ENCODE measurements around the gene ANKMY1.
A peak's percentile ranks its signal among the peaks of the same experiment; 100 is the strongest.
"Not testable (repeated sequence)": the region's sequence is repeated elsewhere in the genome, so short reads cannot be mapped to it uniquely, and the experiment has no call there.

ANKMY1 gene

DNA sequence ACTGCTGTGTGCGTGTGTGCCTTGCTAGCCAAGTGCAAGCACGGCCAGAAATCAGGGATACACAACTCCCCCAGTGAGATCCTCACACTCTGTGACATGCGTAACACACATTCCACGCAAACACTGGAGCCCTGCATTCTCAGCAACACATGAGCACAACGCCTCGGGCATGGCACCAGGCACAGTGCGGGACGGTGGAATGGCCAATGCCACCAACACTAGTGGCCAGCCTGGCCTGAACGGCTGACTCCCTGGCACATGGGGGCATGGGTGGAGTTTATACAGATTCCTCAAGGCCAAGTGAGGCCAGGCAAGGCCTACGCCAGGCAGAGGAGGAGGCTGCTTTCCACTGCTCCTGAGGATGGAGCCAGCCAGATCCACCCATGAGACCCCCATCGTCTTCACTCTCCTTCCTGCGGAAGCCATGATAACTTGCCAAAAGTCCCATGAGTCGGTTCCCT lies 56.2 kb downstream of the ANKMY1 start:
- no peak for DNase-seq

DNA sequence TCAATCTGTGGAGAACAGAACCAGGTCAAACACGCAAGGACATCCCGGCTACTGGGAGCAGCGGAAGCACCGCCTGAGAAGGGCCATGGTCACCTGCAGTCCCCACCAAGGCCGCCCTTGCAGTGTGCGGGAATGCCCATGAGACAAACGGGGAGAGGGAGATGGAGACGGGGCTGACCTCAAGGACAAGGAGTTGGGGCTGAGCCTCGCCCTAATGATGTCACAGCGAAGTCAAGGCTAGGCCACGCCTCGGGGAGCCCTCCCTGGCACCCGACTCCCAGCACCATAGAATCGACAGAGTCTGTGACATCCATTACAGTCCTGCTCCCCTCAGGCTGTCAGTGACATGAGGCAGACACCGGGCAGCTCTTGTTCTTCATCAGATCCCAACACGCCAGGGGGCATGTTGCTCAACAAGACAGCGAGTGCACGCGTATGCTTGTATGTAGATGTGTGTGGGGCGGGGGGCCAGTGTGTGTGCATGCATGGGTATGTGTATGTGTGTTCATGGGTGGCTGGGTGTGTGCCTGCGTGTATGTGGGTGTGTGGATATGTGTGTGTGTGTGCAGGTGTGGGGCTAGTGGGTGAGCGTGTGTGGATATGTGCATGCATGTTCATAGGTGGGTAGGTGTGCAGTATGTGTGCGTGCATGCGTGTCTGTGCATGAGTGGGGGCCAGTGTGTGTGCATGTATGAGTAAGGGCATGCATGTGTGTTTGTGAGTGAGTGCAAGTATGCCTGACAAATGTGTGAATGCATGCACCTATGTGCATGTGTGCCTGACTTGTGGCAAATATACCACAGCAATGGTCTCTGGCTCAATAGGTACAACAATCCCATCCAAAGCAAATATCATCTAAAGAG lies 57.0 kb downstream of the ANKMY1 start:
- no peak for DNase-seq

DNA sequence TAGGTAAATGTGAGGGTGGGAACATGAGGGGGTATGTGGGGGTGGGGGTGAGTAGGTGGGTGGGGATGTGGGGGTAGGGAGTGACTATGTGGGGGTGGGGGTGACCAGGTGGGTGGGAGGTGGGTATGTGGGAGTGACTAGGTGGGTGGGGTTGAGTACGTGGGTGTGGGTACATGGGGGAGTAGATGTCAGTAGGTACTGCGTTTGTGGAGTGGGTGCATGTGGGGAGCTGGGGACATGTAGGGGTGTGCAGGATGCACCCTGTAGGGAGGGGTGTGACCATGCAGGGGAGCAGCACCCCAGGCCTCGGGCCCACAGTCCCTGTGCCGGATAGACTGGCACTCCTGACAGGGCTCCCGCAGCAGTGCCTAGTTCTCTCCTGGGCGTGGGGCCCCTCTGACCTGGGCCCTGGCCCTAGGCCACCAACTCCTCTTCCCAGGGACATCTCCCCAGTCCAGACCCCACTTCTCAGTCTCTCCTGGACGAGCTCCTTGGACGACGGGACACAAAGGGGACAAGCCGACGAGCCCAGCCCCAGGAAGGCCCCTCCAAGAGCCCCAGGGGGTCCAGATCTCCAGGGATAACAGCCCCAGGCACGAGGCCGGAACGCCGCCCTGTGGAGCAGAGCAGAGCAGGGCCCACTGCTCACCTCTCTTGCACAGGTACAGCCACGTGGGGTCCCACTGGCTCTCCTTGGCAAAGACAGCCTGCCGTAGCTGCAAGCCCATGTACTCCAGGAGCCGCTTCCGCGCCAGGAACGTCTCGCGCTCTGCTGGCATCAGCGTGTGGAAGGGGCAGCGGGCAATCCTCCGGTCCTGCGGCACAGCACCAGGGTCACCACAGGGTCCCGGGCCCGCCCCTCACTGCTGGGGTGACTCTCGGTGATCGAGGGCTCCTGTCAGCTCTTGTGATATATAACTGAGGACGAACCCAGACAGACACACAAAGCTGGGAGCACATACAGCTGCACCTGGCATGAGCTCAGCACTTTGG lies 58.2 kb downstream of the ANKMY1 start:
- DNase-seq, result no peak

DNA sequence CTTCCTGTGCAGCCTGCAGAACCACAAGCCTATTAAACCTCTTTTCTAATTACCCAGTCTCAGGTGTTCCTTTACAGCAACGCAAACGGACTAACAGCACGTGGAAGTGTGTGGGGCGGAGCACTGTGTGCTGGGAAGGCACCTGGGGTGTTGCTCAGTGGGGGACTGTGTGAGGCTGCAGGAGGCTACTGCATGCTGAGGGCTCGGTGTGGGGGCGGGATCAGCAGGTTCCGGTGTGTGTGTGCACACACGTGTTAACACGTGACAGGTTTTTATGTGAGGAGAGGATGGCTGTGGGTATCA lies 58.9 kb downstream of the ANKMY1 start:
- DNase-seq, result no peak

DNA sequence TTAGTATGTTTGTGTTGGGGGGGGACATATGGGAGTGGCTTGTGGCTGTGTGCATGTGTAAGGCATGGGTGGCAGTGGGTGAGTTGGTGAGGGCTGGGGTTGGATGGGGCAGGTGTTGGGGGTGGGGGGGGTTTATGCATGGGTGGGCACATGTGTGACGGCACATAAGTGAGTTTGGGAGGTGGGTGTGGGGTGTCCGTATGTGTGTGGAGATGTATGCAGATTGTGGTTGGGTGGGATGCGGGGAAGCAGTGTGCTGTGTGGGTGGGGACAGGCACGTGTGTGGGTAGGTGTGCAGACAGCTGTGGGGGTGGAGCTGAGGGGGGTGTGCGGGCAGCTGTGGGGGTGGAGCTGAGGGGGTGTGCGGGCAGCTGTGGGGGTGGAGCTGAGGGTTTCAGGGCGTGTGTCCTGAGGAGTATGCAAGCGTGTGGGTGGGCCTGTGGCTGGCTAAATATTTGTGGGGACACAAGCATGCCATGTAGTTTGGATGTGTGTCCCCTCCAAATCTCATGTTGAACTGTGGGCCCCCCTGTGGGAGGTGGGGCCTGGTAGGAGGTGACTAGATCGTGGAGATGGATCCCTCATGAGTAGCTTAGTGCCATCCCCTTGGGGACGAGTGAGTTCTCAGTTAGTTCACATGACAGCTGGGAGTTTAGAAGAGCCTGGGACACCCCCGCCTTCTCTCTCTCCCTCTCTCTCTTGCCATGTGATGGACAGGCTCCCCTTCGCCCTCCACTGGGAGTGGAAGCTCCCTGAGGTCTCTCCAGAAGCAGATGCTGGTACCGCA lies 59.4 kb downstream of the ANKMY1 start:
- no peak for DNase-seq

DNA sequence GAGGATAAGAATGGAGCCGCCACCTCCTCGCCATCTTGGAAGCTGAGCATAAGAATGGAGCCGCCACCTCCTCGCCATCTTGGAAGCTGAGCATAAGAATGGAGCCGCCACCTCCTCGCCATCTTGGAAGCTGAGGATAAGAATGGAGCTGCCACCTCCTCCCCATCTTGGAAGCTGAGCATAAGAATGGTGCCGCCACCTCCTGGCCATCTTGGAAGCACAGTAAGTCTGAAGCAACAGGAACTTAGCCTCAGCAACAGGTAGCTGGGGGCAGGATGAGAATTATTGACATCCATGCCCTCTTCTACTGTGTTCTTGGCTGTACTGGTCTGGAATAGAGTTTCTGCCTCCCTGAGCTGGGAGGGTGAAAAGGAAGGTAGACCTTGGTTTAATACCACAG lies 60.7 kb downstream of the ANKMY1 start:
- DNase-seq, result not testable (repeated sequence)

DNA sequence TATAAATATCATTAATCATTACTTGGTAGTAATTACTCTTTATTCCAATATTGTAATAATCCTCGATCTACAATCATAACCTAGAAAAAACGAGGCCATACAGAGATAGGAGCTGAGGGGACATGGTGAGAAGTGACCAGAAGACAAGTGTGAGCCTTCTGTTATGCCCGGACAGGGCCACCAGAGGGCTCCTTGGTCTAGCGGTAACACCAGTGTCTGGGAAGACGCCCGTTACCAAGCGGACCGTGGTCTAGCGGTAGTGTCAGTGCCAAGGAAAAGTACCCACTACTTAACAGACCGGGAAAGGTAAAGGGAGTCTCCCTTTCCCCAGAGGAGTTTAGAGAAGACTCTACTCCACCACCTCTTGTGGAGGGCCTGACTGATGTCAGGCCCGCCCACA lies 62.8 kb downstream of the ANKMY1 start:
- DNase-seq, result not testable (repeated sequence)

DNA sequence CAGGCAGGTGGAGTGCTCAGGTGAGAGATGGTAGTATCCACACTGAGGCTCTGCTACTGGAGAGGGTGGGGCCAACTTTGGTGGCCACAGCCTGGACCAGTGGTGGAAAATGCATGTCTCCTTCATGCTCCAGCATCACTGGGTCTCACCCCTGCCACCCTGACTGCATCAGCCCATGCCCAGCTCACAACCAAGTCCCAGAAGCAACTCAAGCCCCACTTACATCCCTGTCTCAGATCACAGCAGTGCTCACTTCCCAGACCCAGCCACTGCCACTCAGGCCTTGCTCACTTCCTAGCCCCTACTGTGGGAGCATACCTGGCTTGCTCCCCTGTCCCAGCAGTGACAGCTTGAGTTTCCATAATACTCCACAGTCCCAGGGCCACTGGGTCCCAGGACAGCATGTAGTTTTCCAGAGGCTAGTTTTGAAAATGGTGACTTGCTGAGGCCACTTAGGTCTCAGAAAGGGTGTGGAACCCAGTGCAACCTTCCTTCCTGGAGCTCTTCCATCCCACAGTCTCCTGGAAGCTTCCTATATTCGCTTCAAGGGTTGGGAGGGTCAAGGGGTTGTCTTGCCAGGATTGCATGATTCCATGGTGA lies 63.5 kb downstream of the ANKMY1 start:
- DNase-seq, result no peak

DNA sequence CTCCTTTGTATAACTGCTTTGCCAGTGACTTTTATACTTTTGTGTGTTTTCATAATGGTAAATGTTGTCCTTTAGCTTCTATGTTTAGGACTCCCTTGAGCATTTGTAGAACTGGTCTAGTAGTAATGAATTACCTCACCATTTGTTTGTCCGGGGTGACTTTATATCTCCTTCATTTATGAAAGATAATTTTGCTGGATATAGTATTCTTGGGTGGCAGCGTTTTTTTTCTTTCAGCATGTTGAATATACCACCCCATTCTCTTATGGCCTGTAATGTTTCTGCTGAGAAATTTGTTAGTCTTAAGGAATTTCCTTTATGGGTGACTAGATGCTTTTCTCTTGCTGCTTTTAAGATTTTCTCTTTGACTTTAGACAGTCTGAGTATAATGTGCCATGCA lies 66.3 kb downstream of the ANKMY1 start:
- DNase-seq, result no peak

DNA sequence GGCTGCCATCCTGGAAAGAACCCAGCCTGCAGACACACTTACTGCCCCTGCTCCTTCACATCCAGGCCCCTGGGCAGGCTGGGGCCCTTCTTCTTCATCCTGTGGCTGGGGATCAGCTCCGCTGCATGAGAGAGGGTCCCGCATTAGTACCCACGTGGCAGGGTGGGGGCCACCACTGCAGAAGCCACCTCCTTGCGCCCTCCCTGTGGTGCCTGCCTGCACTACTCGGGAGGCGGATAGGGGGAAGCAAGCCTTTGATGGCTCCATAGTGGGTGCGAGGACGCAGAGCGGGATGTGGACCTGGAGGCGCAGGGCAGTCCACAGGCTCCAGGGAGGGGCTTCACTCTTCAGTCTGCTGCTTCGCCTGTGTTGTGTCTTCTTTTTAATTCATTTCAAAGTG lies 75.6 kb downstream of the ANKMY1 start:
- peak; percentile 6 for DNase-seq

DNA sequence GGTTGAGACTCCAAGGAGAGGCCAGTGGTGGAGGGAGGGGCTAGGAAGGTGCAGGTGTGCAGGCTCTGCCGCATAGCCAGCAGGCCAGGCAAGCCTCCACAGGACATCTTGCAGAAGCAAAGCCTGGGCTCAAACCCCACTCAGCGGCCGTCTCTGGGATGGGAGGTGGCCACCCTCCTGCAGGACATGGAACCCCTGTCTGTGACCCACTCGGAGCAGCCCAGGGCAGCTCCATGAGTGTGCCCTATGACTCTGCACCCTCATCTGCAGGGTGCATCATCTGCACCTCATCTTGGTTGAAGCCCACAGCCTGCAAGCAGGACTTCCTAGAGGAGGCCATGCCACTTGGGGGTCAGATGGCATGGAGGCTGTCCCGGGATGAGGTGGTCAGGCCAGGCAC lies 76.1 kb downstream of the ANKMY1 start:
- DNase-seq, result peak; percentile 5

DNA sequence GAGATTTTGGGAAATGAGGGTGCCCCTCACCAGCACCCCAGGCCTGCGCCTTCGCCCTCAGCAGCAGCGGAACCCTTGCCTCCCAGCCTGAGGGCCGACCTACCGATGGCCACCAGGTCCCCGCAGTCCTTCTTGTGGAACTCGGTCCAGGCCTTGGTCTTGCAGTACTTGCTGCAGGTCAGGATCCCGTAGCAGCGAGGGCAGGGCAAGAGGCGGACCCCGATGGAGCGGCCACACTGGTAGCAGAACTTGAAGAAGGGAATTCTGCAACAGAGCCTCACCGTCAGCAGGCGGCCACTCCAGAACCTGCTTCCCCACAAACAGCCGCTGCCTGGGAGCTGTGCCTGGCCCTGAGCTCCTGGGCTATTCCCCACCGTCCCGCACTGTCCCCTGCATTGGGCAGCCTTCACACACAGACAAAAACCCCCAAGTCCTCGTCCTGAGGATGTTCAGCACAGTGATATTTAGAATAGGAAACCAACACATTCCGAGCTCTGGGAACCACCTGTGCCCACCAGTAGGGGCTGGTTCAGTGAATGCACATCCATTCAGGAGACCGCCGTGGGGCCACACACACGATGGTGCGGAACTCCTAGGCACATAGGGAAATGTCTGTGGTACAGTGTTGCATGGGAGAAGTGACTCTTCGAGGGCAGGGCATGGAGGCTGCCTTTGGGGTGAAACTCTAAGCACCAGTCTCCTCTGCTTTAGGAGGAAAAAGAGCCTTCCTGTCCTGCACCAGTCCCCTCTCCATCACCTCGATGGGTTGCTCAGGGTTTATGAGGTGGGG lies 76.8 kb downstream of the ANKMY1 start:
- DNase-seq, result no peak

DNA sequence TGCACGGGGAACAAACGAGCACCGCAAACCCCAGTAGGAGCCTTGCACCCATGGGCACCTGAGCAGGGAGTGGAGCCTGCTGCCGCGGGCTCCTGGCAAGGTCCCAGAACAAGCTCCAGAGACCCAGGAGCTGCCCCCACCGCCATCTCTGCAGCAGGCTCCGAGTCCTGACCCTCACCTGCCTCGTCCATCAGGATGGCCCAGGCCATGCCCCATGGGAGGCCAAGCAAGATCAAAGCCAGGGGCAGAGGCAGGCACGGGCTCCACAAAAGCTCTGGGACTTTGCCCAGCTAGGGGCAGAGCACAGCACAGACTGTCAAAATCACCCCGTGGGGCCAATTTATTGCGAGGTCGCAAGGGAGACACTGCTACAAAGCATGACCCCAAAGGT lies 78.7 kb downstream of the ANKMY1 start:
- DNase-seq, result no peak

DNA sequence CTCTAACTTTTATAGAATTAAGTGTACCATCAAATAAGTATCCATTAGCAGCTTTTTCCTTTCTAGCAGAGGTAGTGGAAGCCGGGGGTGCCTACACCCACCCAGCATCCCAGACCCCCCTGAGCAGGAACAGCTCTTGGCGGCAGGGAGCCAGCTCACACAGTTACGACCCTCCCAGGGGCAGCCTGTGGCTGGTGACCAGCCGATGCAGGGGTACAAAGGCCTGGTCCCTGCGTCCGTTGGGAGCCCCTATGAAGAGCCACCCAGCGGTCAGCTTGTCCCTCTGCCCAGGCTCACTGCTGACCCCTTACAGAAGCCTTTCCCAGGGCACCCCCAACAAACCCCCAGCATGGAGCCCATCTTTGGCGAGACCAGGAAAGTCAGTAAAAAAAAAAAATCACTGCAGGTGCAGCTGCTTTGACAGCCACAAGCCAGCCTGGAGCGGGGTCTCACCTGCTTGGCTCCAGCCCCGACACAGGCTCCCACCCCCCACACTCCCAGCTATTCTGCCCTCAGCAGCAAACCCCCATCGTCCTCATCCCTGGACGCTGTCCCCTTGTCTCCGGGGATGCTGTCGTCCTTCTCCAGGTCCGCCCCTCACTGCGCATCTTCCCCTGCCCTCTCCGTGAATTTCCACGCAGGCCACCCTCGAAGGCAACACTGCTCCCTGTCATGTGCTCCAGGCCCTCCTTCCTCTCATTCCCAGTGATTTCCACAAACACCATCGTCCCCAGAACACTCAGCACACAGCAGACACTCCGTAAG lies 79.3 kb downstream of the ANKMY1 start:
- peak; percentile 5 for DNase-seq

DNA sequence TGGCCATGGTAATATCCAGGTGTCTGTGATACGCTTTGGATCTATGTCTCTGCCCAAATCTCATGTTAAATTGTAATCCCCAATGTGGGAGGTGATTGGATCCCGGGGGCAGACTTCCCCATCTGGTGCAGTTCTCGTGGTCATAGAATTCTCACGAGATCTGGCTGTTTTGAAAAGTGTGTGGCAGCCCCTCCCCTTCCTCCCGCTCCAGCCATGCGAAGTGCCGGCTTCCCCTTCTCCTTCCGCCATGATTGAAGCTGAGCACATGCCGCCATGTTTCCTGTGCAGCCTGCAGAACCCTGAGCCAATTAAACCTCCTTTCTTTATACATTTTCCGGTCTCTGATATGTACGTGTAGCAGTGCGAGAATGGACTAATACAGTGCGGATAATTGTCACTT lies 79.9 kb downstream of the ANKMY1 start:
- no peak for DNase-seq

DNA sequence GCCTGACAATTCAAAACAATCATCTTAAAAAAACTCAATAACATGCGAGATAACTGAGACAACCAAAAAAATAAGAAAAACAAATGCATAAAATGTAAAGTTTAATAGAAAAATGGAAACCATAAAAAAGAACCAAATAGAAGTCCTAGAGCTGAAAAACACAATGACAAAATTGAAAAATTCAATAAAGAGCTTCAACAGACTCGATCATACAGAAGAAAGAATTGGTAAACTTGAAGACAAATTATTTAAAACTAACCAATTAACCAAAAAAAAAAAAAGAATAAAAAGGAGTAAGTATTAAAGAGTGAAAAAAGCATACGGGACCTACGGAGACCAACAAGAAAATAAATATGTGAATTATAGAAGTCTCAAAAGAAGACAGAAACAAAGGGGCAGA lies 84.6 kb downstream of the ANKMY1 start:
- no peak for DNase-seq

DNA sequence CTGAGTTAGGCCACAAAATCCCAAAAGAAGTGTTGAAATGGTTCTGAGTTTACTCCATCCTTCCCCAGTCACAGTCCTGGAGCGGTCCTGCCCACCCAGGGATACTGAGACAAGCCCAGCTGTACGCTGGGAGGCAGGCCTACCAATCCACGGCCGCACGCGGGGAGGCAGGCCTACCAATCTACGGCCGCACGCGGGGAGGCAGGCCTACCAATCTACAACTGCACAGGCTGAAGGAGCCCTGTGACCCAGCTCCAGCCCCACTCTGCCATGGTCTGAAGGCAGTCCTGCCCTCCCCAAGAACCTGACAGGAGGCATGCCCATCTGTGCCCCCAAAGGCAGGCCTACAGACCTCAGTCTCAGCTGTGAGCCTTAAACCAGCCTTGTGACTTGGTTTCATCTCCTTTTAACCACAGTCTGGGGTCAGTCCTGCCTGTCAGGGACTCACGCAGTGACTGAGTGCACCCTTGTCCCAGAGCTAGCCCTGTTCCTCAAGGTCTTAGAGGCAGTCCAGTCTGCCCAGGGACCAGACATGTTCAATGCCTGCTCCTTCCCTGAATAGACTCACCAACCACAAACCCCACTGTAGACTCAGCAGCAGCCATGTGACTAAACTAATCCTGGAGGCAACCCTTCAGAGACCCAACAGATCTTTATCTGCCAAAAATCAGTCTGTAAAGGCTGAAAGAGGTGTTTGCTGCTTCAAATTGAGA lies 85.6 kb downstream of the ANKMY1 start:
- no peak for DNase-seq

DNA sequence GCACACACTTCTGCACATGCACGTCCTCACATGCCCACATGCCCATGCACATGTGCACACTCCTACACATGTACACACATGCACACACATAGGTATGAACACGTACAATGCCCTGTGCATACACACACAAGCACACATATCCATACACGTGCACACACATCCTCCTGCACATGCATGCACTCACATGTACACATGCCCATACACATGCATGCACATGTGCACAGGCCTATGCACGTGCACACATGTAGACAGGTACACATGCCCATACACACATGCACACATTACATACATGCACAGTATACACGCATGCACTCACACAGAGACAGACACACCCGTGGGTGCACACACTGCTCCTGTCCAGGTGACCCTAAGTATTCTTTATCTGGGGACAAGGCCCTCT lies 88.0 kb downstream of the ANKMY1 start:
- DNase-seq, result no peak

DNA sequence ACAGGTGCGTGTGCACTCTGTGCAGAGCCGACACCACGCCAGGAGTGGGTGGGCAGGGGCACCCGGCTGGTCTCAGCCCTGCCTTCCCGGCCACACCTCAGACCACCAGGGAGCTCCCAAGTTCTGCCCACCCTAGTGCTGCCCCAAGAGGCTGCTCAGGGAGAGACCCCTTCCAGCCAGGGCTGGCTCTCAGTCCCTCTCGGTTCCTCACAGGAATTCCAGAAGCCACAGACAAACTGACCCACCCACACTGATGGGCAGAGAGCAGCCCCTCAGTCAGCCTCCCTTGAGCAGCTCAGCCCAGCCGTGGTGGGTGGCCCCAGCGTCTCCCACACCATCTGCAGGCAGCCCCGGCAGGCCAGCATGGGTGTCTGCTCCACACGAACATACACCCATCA lies 88.5 kb downstream of the ANKMY1 start:
- no peak for DNase-seq
